Fibroblast of peridontal ligament (primary cell): ENCODE measurements around the gene BAIAP3.
"Not testable (repeated sequence)": the region's sequence is repeated elsewhere in the genome, so short reads cannot be mapped to it uniquely, and the experiment has no call there.

ENCODE experiments used
- DNase-seq: peaks from one replicate; pipeline ENCODE4 v3.0.0-alpha.2; 2010; ENCODE audit errors: extremely low read depth

The BAIAP3 gene

GRCh38 chr16:1317479-1318267 is 15.8 kb upstream of the BAIAP3 start:
- DNase-seq: no peak

GRCh38 chr16:1318268-1318545 is 15.2 kb upstream of the BAIAP3 start:
- DNase-seq: no peak

- DNase-seq: no peak
These were observed 14.4 kb upstream of the BAIAP3 start for GRCh38 chr16:1319041-1319440.

GRCh38 chr16:1320097-1320496 is 13.3 kb upstream of the BAIAP3 start:
- no peak for DNase-seq

GRCh38 chr16:1320658-1321240 is 12.7 kb upstream of the BAIAP3 start:
- no peak for DNase-seq

GRCh38 chr16:1322407-1322806 is 11.0 kb upstream of the BAIAP3 start:
- DNase-seq: no peak

- DNase-seq: no peak
These were observed 9.9 kb upstream of the BAIAP3 start for GRCh38 chr16:1323296-1324239.

GRCh38 chr16:1324286-1324826 is 9.1 kb upstream of the BAIAP3 start:
- no peak for DNase-seq

- DNase-seq: no peak
These were observed 8.2 kb upstream of the BAIAP3 start for GRCh38 chr16:1325261-1325660.

GRCh38 chr16:1325673-1326371 is 7.6 kb upstream of the BAIAP3 start:
- no peak for DNase-seq

GRCh38 chr16:1326391-1326790 is 7.1 kb upstream of the BAIAP3 start:
- no peak for DNase-seq

GRCh38 chr16:1326946-1327618 is 6.4 kb upstream of the BAIAP3 start:
- no peak for DNase-seq

GRCh38 chr16:1327619-1327947 is 5.9 kb upstream of the BAIAP3 start:
- DNase-seq: no peak

GRCh38 chr16:1328136-1328535 is 5.3 kb upstream of the BAIAP3 start:
- DNase-seq: not testable (repeated sequence)

GRCh38 chr16:1328961-1329360 is 4.5 kb upstream of the BAIAP3 start:
- DNase-seq: not testable (repeated sequence)

GRCh38 chr16:1330260-1330914 is 3.1 kb upstream of the BAIAP3 start:
- DNase-seq: no peak

GRCh38 chr16:1330931-1331711 is 2.3 kb upstream of the BAIAP3 start:
- no peak for DNase-seq

- no peak for DNase-seq
These were observed 1.5 kb upstream of the BAIAP3 start for GRCh38 chr16:1331712-1332617.

GRCh38 chr16:1332618-1333148 is 762 bp upstream of the BAIAP3 start:
- DNase-seq: no peak
